Activated CD4-positive, CD25-positive, alpha-beta regulatory T cell (primary cell): ENCODE measurements around the gene THOP1.

Experiments used
- DNase-seq, 4 experiments: peaks; one replicate each; lab custom pipeline; 2025; lab: John Stamatoyannopoulos, UW

The THOP1 gene

GRCh38 chr19:2804156-2805004, 19.1 kb downstream of the THOP1 start:
- DNase-seq: no peak

GRCh38 chr19:2805261-2805900, 20.1 kb downstream of the THOP1 start:
- no peak for DNase-seq

DNA sequence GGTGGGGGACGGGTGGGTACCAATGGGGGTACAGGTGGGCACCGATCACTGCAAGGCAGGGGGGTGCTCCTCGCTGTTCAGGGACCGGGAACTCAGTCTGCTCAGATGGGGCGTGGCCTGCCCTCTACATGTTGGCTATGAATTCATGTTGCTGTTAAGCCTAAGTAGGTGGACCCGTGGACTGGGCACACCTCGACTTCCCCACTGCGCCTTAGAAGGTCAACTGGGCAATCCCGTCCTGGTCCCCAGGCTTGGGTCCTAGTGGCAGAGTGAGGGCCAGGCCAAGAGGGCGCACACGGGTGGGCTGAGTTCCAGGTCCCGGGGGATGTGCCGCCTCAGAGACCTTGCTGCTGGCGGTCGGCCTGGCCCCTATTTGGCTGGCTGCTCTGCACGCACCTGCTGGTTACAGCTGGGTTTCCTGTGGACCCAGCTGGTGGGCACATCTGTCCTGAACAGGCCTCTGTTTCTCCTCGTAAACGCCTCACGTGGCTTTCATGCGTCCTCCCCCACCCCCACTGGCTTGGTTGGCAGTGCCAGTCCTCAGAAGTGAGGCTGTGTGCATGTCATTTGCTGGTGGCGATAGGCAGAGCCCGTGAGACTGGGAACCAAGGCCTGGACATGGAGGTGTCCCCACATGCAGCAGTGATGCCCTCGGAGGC, 20.8 kb downstream of the THOP1 start:
- DNase-seq: no peak

- no peak for DNase-seq
These were observed 21.6 kb downstream of the THOP1 start for GRCh38 chr19:2806736-2807378.

DNA sequence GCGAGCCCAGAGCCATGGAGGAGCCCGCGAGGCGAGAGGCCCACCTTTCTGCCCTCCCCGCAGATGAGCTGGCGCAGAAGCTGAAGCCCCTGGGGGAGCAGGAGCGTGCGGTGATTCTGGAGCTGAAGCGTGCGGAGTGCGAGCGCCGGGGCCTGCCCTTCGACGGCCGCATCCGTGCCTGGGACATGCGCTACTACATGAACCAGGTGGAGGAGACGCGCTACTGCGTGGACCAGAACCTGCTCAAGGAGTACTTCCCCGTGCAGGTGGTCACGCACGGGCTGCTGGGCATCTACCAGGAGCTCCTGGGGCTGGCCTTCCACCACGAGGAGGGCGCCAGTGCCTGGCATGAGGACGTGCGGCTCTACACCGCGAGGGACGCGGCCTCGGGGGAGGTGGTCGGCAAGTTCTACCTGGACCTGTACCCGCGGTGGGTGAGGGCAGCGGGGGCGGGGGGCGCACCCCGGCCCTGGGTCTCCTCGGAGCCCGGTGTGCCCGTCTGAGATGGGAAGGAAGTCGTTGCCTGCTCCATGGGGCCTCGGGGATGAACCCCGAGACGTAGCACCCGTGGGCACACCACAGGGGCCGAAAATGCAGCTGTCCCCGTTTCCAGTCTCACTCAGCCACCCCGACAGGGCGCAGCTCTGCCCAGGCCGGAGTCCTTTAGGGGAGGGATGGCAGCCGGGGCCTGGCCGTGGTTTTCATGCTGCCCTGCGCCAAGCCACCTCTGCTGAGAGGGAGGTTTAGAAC, 22.3 kb downstream of the THOP1 start:
- no peak for DNase-seq

DNA sequence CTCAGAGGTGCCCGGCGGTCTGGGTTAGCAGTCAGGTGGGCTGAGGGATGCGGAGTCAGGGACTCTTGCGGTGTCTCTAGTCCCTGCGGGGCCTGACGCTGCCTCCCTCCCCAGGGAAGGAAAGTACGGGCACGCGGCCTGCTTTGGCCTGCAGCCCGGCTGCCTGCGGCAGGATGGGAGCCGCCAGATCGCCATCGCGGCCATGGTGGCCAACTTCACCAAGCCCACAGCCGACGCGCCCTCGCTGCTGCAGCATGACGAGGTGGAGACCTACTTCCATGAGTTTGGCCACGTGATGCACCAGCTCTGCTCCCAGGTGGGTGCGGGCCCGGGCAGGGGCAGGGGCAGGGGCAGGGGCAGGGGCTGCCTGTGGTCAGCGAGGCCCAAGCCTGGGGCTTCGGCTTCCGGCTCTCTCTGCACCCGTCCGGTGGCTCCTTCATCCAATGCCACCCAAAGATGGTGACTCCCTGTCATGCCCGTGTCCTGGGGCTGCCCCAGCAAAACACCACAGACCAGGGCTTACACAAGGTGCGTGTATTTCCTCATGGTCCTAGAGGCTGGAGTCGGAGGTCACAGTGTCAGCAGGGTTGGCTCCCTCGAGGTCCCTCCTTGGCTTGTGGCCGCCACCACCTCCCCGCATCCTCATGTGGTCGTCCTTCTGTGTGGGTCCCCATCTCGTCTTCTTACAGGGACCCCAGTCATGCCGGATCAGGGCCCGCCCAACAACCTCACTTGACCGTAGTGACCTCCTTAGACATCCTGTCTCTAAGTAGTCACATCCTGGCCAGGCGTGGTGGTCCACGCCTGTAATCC, 23.0 kb downstream of the THOP1 start:
- no peak for DNase-seq

DNA sequence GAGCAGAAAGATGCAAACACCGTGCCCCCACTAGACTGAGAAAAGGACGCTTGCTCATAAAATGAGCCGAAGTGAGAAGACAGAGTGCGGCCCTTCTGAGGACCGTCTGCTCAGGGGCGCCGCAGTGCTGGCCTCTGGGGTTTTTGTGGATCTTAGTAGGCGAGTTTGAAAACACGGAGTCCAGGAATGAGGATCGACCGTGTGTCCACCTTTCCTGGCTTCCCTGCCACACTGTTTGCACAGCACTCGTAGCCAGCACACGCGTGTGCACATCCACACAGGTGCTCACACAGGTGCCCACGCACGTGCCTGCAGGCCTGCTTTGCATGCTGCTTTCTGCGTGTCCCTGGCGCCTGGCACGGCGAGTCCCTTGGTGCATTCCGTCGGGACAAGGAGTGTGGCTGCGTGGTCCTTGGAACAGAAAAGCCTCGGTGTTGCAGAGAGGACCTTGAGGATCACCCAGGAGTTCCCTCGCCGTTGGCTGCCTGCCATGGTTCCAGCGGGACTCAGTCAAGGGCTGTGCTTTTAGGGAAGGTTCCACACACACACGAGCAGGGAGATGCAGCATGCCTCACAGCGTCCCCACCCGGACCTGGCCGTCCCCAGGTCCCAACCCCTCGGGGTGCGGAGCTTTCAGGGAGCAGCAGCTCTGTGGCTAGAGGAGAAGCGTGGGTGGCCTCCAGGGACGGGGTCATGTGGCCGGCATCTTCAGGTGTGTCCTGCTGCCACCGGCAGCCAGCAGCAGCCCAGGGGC, 24.3 kb downstream of the THOP1 start:
- no peak for DNase-seq

- DNase-seq: no peak
These were observed 25.1 kb downstream of the THOP1 start for GRCh38 chr19:2810141-2811091.

GRCh38 chr19:2811221-2811722, 26.0 kb downstream of the THOP1 start:
- DNase-seq: no peak

- DNase-seq: no peak
These were observed 26.6 kb downstream of the THOP1 start for GRCh38 chr19:2811735-2812413.

DNA sequence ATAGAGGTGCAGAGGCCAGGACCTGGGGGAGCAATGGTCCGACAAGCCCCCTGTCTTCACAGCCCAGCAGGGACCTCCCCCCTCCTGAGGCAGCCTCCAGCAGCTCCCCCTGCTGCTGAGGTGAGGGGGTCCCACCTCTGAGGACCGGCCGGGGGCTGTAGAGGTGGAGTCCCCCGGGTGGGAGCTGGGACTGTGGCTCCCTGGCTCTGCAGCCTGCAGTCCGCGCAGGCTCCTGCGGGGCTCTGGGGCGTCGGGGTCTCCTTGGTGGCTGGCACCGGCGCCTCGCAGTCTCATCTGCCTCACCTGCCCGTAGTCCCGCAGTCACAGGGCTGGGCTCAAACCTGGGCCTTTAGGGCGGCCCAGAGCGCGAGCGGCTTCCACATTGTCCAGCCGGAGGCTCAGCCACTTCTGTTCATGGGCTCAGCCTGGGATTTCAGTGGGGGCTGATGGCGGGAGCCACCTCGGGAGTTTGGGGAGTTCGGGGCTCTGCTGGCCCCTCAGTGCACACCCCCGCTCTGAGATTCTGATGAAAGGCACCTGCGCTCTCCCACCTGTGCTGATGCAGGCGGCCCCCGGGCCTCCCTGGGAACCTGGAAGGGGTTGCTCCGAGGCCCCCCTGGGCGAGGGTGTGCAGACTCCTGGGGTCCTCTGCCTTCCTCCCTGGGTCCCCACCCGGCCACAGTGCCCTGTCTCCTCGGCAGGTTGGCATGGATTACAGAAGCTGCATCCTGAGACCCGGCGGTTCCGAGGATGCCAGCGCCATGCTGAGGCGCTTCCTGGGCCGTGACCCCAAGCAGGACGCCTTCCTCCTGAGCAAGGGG, 27.3 kb downstream of the THOP1 start:
- DNase-seq: no peak

GRCh38 chr19:2813235-2814160, 28.2 kb downstream of the THOP1 start:
- DNase-seq: no peak

GRCh38 chr19:2814426-2814825, 29.1 kb downstream of the THOP1 start:
- DNase-seq: no peak

- no peak for DNase-seq
These were observed 29.9 kb downstream of the THOP1 start for GRCh38 chr19:2815191-2815614.

DNA sequence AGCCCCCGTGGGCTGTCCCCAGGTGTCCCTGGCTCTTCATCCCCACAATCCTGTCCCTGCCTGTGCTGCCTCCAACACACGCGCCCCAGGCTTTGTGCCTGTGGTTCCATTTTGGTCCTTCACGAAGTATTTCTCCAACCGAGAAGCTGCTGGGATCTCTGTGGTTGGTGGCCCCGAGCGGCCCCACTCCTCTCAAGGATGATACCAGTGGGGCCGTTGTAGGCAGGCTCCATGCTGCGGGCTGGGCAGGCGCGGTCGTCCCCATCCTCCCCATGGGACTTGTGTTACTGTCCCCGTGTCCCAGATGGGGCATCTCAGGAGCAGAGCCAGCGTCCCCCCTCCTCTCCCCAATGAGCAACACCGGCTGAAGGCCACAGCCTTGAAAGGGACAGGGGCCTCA, 30.6 kb downstream of the THOP1 start:
- no peak for DNase-seq

- no peak for DNase-seq
These were observed 31.3 kb downstream of the THOP1 start for GRCh38 chr19:2816641-2817040.
